Endodermal cell (in vitro differentiated cells): ENCODE data around the gene EXOC6. TPM values are rescaled to one million over a fixed set of nuclear protein-coding genes. Genes with fewer than 3 reads are reported as not detected.
"Not testable (repeated sequence)": the region's sequence is repeated elsewhere in the genome, so short reads cannot be mapped to it uniquely, and the experiment has no call there.

ENCODE experiments used
- DNase-seq: peaks from one replicate; pipeline ENCODE4 v3.0.0-alpha.2; 2017
- H3K27ac ChIP-seq: 2 replicates; pipeline ENCODE4 v1.5.1; 2013; ENCODE audit warnings: mild to moderate bottlenecking, low read depth, low read length, moderate library complexity
- H3K27me3 ChIP-seq: 2 replicates; pipeline ENCODE4 v1.6.1; 2013; ENCODE audit warnings: mild to moderate bottlenecking, low read length, moderate library complexity; ENCODE audit not compliant: insufficient read depth, control insufficient read depth, poor library complexity, severe bottlenecking
- H3K36me3 ChIP-seq: 2 replicates; pipeline ENCODE4 v1.7.0; 2013; ENCODE audit warnings: mild to moderate bottlenecking, low read length, moderate library complexity; ENCODE audit not compliant: control insufficient read depth, insufficient read depth
- H3K4me1 ChIP-seq: one replicate; pipeline ENCODE4 v1.7.0; 2013; ENCODE audit warnings: low read length; ENCODE audit not compliant: control insufficient read depth, insufficient read depth
- H3K4me3 ChIP-seq: 2 replicates; pipeline ENCODE4 v1.5.1; 2013; ENCODE audit warnings: mild to moderate bottlenecking, low read length, moderate library complexity
- H3K9ac ChIP-seq: 2 replicates; pipeline ENCODE4 v1.6.1; 2013; ENCODE audit warnings: mild to moderate bottlenecking, low read length, moderate library complexity; ENCODE audit not compliant: poor library complexity, severe bottlenecking; ENCODE audit errors: extremely low read depth
- H3K9me3 ChIP-seq: 2 replicates; pipeline ENCODE4 v1.6.1; 2013; ENCODE audit warnings: mild to moderate bottlenecking, low read length, moderate library complexity; ENCODE audit not compliant: control insufficient read depth
- H3K27ac Mint-ChIP-seq: 2 replicates; pipeline ENCODE4 v1.8.0; 2020; ENCODE audit warnings: mixed read lengths
- H3K27me3 Mint-ChIP-seq: 2 replicates; pipeline ENCODE4 v1.8.0; 2021; ENCODE audit warnings: mild to moderate bottlenecking, mixed read lengths; ENCODE audit not compliant: insufficient read depth
- H3K36me3 Mint-ChIP-seq: 2 replicates; pipeline ENCODE4 v1.8.0; 2020; ENCODE audit warnings: low read depth, mixed read lengths
- H3K4me1 Mint-ChIP-seq: 2 replicates; pipeline ENCODE4 v1.8.0; 2020; ENCODE audit warnings: mixed read lengths
- H3K4me3 Mint-ChIP-seq: 2 replicates; pipeline ENCODE4 v1.8.0; 2020; ENCODE audit warnings: mild to moderate bottlenecking, moderate library complexity, mixed read lengths
- H3K9me3 Mint-ChIP-seq: 2 replicates; pipeline ENCODE4 v1.8.0; 2020; ENCODE audit warnings: mild to moderate bottlenecking, mixed read lengths
- WGBS, 2 experiments: methylation state at CpG; one replicate each; pipeline versions ENCODE4 v1.1.5 to v1.1.7; 2013; ENCODE audit warnings: missing lambda C conversion rate in 2 of 2, mixed read lengths in 1 of 2; ENCODE audit not compliant: insufficient coverage in 1 of 2, insufficient read length in 1 of 2; 5-methylcytosine and 5-hydroxymethylcytosine counted together
- total RNA-seq, 2 donors: library from RNA; stranded (reverse); fragmentation: NEBNext Ultra II Directional in 1 of 2; extraction: Animal tissue kit (Norgen Biotek cat#: 25700) in 1 of 2; gene quantifications; 2 replicates in 1 of 2; 3 replicates in 1 of 2; pipeline ENCODE4 v1.2.1, GENCODE V29; 2021
- TF ChIP-seq, protein P1 (sequence below): fragments of 200-600 bp; sonication (generic); conservative IDR thresholded peaks from 2 replicates; pipeline ENCODE4 v1.5.0; 2021; ENCODE audit warnings: antibody characterized with exemption, mild to moderate bottlenecking

The EXOC6 gene
- total RNA-seq, 2 donors from 2014 or later = 12.1 to 21.3 TPM

DNA sequence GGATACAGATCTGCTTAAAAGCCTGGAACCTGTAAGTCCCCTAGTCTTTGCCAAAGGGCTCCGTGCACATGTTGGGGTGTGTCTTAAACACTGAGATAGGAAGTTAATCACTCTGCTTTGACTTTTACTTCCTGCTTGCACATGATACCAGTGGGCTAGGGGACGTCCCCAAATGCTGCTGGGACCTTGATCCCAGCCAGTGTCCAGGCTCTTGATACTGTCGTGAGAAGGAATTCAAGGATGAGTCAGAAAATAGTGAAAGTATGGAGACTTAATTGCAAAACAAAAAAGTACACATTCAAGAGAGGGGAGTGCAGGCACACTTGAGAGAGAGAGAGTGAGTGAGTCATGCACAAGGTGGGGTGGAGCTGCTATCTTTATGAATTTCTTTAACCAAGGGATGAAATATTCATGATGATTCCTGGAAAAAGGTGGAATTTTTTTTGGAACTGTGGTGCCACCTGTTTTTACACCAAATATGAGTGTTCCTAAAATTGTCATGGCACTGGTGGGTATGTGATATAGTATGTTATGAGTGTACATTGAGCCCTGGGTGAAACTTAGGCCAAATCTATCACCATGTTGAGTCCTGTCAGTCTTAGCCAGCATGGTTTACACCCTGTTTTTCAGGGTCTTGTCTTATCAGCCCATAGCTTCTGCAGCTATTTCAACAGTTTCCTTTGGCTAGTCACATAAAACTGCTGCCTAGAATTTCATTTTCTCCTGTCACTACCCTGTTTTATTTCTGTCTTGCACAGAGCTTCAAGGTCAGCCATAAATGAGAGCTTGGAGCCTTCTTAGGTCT, 123.9 kb downstream of the EXOC6 start:
- Histone ChIP-seq H3K4me1 (no peaks in the 10 kb centered on the region), H3K4me3 (no peak overlapping the region), H3K36me3 (peaks cover 20% of the 10 kb centered on the region), H3K27me3 (no peaks in the 10 kb centered on the region), H3K9me3 (peaks cover 34% of the 10 kb centered on the region), H3K9ac (no peak overlapping the region), H3K27ac (no peak overlapping the region)
- Mint-ChIP-seq H3K27me3 (no peaks in the 10 kb centered on the region), H3K27ac (no peak overlapping the region), H3K4me1 (no peaks in the 10 kb centered on the region), H3K36me3 (peaks cover 45% of the 10 kb centered on the region), H3K9me3 (peaks cover 37% of the 10 kb centered on the region), H3K4me3 (no peak overlapping the region)
- TF ChIP-seq, protein P1, sequence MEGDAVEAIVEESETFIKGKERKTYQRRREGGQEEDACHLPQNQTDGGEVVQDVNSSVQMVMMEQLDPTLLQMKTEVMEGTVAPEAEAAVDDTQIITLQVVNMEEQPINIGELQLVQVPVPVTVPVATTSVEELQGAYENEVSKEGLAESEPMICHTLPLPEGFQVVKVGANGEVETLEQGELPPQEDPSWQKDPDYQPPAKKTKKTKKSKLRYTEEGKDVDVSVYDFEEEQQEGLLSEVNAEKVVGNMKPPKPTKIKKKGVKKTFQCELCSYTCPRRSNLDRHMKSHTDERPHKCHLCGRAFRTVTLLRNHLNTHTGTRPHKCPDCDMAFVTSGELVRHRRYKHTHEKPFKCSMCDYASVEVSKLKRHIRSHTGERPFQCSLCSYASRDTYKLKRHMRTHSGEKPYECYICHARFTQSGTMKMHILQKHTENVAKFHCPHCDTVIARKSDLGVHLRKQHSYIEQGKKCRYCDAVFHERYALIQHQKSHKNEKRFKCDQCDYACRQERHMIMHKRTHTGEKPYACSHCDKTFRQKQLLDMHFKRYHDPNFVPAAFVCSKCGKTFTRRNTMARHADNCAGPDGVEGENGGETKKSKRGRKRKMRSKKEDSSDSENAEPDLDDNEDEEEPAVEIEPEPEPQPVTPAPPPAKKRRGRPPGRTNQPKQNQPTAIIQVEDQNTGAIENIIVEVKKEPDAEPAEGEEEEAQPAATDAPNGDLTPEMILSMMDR = no peak
- WGBS, 2 experiments = 90 to 92% methylated on average over 3 of the region's 3 CpGs
- DNase-seq = no peak

DNA sequence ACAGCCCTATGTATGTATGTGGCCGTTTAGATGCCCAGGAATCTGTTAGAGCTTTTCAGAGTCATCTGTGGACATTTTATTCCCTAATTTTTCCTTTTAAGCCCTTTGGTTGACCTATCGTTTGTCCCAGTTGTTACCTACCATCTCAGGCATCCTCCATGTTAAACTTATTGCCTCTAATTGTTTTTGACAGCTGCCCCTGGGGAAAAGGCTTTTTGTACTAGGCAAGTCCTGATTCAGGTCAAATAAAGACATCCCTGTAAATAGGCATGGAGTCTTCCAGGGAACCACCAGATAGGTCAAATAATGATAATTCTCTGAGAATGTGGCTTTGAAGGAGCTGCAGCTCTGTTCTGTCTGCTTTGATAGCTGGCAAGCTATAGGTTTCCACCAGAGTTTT, 124.6 kb downstream of the EXOC6 start:
- H3K36me3 ChIP-seq = peaks cover 20% of the 10 kb centered on the region
- TF ChIP-seq, protein P1 = no peak
- DNase-seq = no peak
- peaks cover 37% of the 10 kb centered on the region for H3K9me3 Mint-ChIP-seq
- no peaks in the 10 kb centered on the region for H3K27me3 Mint-ChIP-seq
- H3K27ac ChIP-seq = no peak overlapping the region
- peaks cover 34% of the 10 kb centered on the region for H3K9me3 ChIP-seq
- H3K36me3 Mint-ChIP-seq = peaks cover 45% of the 10 kb centered on the region
- WGBS, 2 experiments = 95 to 98% methylated on average over 2 of the region's 2 CpGs
- H3K27me3 ChIP-seq = no peaks in the 10 kb centered on the region
- no peak overlapping the region for H3K4me3 ChIP-seq
- no peaks in the 10 kb centered on the region for H3K4me1 Mint-ChIP-seq
- H3K9ac ChIP-seq = no peak overlapping the region
- H3K27ac Mint-ChIP-seq = no peak overlapping the region
- H3K4me3 Mint-ChIP-seq = no peak overlapping the region
- no peaks in the 10 kb centered on the region for H3K4me1 ChIP-seq

DNA sequence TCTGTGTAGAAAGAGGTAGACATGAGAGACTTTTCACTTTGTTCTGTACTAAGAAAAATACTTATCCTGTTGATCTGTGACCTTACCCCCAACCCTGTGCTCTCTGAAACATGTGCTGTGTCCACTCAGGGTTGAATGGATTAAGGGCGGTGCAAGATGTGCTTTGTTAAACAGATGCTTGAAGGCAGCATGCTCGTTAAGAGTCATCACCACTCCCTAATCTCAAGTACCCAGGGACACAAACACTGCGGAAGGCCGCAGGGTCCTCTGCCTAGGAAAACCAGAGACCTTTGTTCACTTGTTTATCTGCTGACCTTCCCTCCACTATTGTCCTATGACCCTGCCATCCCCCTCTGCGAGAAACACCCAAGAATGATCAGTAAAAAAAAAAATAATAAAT, 128.0 kb downstream of the EXOC6 start:
- not testable (repeated sequence) for H3K4me1 Mint-ChIP-seq, H3K4me1 ChIP-seq, H3K27ac ChIP-seq, H3K27me3 ChIP-seq, H3K4me3 Mint-ChIP-seq, H3K4me3 ChIP-seq, H3K27ac Mint-ChIP-seq, H3K9ac ChIP-seq, DNase-seq, H3K27me3 Mint-ChIP-seq
- peaks cover 37% of the 10 kb centered on the region for H3K9me3 Mint-ChIP-seq
- no CpG with 5 or more reads among the region's 5 CpGs for WGBS, 2 experiments
- peaks cover 20% of the 10 kb centered on the region for H3K36me3 ChIP-seq
- peaks cover 35% of the 10 kb centered on the region for H3K36me3 Mint-ChIP-seq
- H3K9me3 ChIP-seq = peaks cover 32% of the 10 kb centered on the region
